ENCODE measurements around the gene BTBD17. TPM values are rescaled to one million over a fixed set of nuclear protein-coding genes. Genes with fewer than 3 reads are reported as not detected.

BTBD17 gene
- total and polyA plus RNA-seq, 2 experiments from 2014 or later = 1.9 to 5.0 TPM

DNA sequence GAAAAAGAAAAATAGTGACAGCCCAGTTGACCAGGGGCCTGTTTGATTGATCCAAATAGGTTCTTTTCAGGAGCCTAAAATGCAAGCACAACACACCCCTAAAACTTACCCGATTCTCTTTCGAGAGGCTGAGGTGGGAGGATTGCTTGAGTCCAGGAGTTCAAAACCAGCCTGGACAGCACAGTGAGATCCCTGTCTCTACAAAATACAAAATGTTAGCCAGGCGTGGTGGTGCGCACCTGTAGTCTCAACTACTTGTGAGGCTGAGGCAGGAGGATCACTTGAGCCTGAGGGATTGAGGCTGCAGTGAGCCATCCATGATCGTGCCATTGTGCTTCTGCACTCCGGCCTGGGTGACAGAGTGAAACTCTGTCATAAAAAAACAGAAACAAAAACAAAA, 37.1 kb downstream of the BTBD17 start:
- Mint-ChIP-seq H3K4me1 (peaks cover 17% of the 10 kb centered on the region), H3K9me3 (no peaks in the 10 kb centered on the region), H3K27ac (no peak overlapping the region), H3K27me3 (ENCODE audit: insufficient read depth, low read depth, poor library complexity) (peaks cover 32% of the 10 kb centered on the region), H3K36me3 (ENCODE audit: low read depth) (no peaks in the 10 kb centered on the region; the same call in 2 of the 3 replicates), H3K4me3 (no peak overlapping the region)
- Histone ChIP-seq H3K4me1 (ENCODE audit: insufficient read depth) (peaks cover 4% of the 10 kb centered on the region; the same call in 1 of the 2 replicates), H3K4me3 (no peak overlapping the region), H2AFZ (no peak overlapping the region), H3F3A (replicated peaks; ENCODE audit: low read depth) (no peaks in the 10 kb centered on the region), H3K79me2 (replicated peaks; ENCODE audit: insufficient read depth) (no peaks in the 10 kb centered on the region), H3K27ac (ENCODE audit: low read depth) (no peak overlapping the region), H4K20me1 (replicated peaks; ENCODE audit: insufficient read depth) (no peaks in the 10 kb centered on the region), H3K9me2 (ENCODE audit: insufficient read depth) (no peaks in the 10 kb centered on the region), H3K36me3 (ENCODE audit: insufficient read depth) (no peaks in the 10 kb centered on the region), H3K27me3 (ENCODE audit: insufficient read depth) (peaks cover 31% of the 10 kb centered on the region), H3K4me2 (no peak overlapping the region)
- ATAC-seq (no peak), DNase-seq (ENCODE audit: low spot score) (no peak)
- TF ChIP-seq ZNF331 (CRISPR knock-in tag; IDR thresholded peaks at IDR 0.05; ENCODE audit: low read depth) = no peak
- no peak for TF ChIP-seq POLR2AphosphoS5 (IDR thresholded peaks at IDR 0.05; ENCODE audit: low read depth)
- TF ChIP-seq CTCF (conservative IDR thresholded peaks at IDR 0.05; ENCODE audit: low read depth in 2 of 2) = no peak
- TF ChIP-seq JUNB (IDR thresholded peaks at IDR 0.05; ENCODE audit: unreplicated experiment) = no peak
- TF ChIP-seq, protein P1, sequence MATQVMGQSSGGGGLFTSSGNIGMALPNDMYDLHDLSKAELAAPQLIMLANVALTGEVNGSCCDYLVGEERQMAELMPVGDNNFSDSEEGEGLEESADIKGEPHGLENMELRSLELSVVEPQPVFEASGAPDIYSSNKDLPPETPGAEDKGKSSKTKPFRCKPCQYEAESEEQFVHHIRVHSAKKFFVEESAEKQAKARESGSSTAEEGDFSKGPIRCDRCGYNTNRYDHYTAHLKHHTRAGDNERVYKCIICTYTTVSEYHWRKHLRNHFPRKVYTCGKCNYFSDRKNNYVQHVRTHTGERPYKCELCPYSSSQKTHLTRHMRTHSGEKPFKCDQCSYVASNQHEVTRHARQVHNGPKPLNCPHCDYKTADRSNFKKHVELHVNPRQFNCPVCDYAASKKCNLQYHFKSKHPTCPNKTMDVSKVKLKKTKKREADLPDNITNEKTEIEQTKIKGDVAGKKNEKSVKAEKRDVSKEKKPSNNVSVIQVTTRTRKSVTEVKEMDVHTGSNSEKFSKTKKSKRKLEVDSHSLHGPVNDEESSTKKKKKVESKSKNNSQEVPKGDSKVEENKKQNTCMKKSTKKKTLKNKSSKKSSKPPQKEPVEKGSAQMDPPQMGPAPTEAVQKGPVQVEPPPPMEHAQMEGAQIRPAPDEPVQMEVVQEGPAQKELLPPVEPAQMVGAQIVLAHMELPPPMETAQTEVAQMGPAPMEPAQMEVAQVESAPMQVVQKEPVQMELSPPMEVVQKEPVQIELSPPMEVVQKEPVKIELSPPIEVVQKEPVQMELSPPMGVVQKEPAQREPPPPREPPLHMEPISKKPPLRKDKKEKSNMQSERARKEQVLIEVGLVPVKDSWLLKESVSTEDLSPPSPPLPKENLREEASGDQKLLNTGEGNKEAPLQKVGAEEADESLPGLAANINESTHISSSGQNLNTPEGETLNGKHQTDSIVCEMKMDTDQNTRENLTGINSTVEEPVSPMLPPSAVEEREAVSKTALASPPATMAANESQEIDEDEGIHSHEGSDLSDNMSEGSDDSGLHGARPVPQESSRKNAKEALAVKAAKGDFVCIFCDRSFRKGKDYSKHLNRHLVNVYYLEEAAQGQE (IDR thresholded peaks at IDR 0.05; ENCODE audit: unreplicated experiment) = no peak
- TF ChIP-seq, protein P2, sequence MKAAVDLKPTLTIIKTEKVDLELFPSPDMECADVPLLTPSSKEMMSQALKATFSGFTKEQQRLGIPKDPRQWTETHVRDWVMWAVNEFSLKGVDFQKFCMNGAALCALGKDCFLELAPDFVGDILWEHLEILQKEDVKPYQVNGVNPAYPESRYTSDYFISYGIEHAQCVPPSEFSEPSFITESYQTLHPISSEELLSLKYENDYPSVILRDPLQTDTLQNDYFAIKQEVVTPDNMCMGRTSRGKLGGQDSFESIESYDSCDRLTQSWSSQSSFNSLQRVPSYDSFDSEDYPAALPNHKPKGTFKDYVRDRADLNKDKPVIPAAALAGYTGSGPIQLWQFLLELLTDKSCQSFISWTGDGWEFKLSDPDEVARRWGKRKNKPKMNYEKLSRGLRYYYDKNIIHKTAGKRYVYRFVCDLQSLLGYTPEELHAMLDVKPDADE (IDR thresholded peaks at IDR 0.05) = no peak
- no peak for TF ChIP-seq EZH2 (IDR thresholded peaks at IDR 0.05; ENCODE audit: low read depth, unreplicated experiment)
- TF ChIP-seq CREB1 (CRISPR knock-in tag; IDR thresholded peaks at IDR 0.05; ENCODE audit: low read depth) = no peak
- no peak for TF ChIP-seq EZH2phosphoT487 (IDR thresholded peaks at IDR 0.05; ENCODE audit: unreplicated experiment)
- no peak for TF ChIP-seq NANOG (IDR thresholded peaks at IDR 0.05; ENCODE audit: borderline replicate concordance)
- TF ChIP-seq, protein P3, sequence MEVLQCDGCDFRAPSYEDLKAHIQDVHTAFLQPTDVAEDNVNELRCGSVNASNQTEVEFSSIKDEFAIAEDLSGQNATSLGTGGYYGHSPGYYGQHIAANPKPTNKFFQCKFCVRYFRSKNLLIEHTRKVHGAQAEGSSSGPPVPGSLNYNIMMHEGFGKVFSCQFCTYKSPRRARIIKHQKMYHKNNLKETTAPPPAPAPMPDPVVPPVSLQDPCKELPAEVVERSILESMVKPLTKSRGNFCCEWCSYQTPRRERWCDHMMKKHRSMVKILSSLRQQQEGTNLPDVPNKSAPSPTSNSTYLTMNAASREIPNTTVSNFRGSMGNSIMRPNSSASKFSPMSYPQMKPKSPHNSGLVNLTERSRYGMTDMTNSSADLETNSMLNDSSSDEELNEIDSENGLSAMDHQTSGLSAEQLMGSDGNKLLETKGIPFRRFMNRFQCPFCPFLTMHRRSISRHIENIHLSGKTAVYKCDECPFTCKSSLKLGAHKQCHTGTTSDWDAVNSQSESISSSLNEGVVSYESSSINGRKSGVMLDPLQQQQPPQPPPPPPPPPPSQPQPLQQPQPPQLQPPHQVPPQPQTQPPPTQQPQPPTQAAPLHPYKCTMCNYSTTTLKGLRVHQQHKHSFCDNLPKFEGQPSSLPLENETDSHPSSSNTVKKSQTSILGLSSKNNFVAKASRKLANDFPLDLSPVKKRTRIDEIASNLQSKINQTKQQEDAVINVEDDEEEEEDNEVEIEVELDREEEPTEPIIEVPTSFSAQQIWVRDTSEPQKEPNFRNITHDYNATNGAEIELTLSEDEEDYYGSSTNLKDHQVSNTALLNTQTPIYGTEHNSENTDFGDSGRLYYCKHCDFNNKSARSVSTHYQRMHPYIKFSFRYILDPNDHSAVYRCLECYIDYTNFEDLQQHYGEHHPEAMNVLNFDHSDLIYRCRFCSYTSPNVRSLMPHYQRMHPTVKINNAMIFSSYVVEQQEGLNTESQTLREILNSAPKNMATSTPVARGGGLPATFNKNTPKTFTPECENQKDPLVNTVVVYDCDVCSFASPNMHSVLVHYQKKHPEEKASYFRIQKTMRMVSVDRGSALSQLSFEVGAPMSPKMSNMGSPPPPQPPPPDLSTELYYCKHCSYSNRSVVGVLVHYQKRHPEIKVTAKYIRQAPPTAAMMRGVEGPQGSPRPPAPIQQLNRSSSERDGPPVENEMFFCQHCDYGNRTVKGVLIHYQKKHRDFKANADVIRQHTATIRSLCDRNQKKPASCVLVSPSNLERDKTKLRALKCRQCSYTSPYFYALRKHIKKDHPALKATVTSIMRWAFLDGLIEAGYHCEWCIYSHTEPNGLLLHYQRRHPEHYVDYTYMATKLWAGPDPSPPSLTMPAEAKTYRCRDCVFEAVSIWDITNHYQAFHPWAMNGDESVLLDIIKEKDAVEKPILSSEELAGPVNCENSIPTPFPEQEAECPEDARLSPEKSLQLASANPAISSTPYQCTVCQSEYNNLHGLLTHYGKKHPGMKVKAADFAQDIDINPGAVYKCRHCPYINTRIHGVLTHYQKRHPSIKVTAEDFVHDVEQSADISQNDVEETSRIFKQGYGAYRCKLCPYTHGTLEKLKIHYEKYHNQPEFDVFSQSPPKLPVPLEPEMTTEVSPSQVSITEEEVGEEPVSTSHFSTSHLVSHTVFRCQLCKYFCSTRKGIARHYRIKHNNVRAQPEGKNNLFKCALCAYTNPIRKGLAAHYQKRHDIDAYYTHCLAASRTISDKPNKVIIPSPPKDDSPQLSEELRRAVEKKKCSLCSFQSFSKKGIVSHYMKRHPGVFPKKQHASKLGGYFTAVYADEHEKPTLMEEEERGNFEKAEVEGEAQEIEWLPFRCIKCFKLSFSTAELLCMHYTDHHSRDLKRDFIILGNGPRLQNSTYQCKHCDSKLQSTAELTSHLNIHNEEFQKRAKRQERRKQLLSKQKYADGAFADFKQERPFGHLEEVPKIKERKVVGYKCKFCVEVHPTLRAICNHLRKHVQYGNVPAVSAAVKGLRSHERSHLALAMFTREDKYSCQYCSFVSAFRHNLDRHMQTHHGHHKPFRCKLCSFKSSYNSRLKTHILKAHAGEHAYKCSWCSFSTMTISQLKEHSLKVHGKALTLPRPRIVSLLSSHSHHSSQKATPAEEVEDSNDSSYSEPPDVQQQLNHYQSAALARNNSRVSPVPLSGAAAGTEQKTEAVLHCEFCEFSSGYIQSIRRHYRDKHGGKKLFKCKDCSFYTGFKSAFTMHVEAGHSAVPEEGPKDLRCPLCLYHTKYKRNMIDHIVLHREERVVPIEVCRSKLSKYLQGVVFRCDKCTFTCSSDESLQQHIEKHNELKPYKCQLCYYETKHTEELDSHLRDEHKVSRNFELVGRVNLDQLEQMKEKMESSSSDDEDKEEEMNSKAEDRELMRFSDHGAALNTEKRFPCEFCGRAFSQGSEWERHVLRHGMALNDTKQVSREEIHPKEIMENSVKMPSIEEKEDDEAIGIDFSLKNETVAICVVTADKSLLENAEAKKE (CRISPR knock-in tag; IDR thresholded peaks at IDR 0.05) = no peak
- no peak for TF ChIP-seq STAT1 (IDR thresholded peaks at IDR 0.05; ENCODE audit: unreplicated experiment)

All from GM23338 (cell line).